Measurements from ENCODE around the gene GABBR2.

Gene GABBR2

DNA sequence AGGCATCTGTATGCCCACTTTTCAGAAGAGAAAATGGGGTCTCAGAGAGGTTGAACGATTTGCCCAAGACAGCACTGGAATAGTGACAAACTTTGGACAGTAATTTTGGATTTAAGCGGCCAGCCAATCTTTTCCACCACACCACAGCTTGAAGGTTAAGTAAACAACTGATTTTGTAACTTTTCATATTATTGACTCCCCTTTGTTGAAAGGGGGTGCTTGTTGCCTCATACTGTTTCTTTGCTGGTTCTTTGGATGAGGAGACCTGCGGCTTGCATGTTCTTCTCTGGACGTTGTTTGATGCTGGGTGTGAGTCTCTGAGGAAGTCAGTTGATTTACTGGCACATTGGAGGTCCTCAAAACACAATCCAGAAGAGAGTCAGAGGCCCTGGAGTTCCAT lies 11.7 kb upstream of the GABBR2 start:
- no peak for DNase-seq

DNA sequence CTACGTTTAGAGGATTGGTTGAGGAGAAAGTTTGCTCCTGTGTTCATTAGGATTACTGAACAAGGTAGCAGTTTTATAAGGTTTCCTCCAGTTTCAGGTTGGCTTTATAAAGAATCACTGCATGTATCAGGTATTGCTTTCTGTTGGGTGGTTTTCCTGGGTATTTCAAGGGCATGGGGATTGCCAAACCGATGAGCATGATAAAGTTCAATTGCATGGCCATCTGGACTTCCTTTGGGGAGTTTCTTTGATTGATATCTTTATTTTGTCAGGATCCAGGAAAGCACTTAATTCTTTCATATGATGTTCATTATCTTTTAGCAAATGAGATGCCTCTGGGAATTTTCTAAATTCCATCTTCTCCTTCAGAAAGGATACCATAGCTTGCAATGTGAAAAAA lies 10.3 kb upstream of the GABBR2 start:
- DNase-seq: no peak

DNA sequence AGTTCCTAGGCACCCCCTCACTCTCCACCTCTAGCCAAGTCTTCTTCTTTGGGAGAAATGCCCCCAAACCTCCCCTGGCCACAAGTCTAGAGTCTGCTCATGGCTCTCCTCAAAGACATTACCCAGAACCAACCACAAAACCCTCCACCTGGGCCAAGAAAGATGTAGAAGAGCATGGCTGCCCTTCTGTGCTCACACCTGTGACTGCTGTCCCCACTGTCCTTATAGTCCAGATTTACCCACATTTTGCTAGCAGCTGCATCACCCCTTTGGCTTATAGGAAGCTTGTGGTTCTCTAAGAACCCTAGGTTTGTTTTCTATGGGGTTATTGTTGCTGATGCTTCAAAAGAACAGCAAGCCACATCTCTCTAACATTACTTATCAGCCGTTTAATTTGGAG lies 6.1 kb upstream of the GABBR2 start:
- DNase-seq: no peak

DNA sequence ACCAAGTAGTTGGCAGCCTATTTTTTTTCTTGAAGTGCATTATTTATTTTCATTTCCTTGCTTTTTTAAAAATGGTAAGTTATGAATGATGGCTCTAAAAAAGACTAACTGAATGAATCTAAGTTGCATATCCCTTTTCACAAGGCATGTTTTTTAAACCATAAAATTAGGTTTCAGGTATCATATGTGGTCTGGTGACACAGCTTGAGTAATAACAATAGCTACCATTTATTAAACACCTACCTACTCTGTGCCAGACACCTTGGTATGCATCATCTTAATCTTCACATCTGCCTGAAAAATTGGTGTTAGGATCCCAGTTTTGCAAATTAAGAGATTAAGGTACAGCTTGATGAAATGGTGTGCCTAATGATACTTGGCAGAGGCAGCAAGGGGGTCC lies 4.3 kb upstream of the GABBR2 start:
- no peak for DNase-seq

DNA sequence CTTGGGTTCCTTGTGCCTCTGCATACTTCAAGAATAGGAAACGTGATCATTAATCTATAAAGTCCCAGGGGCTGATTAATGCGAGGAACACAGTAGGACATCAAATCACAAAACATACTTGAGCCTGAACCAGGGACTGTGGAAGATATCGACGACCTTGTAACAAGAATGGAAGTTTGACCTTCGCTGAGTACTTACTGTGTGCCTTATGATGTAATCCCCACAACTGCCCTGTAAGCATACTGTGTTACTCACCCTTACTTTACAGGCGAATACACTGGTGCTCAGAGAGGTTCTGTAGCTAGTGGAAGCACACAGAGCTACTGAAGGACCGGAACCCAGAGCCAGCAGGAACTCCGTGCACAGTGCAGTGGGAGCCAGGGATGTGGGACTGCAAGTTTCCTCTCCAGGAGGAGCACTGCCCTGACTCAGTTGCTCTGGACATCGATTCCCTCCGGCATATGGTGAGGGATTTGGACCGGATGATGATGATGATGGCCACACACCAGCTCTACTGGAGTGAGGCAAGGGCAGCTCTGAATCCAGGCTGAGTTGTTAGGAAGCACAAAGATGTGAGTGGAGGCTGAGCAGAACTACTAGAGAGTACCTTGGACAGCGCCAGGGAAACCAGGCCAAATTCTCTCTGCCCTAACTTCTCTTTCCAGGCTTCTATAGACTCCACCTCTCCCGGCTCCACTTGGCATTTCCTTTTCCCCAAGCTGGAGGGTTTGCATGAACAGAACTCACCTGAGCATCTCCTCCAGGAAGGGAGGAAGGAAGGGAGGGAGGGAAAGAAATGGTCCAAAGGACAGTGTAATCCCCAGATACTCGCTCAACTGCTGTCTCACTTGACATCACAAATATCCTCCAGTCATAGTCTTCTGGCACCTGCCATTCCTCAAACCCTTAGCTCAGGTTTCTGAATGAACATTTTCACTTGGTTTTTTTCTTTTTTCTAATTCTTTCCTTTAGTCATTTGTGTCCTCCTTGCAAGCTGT lies 1.5 kb upstream of the GABBR2 start:
- peak; percentile 35 to 64 (median 46) for DNase-seq

DNA sequence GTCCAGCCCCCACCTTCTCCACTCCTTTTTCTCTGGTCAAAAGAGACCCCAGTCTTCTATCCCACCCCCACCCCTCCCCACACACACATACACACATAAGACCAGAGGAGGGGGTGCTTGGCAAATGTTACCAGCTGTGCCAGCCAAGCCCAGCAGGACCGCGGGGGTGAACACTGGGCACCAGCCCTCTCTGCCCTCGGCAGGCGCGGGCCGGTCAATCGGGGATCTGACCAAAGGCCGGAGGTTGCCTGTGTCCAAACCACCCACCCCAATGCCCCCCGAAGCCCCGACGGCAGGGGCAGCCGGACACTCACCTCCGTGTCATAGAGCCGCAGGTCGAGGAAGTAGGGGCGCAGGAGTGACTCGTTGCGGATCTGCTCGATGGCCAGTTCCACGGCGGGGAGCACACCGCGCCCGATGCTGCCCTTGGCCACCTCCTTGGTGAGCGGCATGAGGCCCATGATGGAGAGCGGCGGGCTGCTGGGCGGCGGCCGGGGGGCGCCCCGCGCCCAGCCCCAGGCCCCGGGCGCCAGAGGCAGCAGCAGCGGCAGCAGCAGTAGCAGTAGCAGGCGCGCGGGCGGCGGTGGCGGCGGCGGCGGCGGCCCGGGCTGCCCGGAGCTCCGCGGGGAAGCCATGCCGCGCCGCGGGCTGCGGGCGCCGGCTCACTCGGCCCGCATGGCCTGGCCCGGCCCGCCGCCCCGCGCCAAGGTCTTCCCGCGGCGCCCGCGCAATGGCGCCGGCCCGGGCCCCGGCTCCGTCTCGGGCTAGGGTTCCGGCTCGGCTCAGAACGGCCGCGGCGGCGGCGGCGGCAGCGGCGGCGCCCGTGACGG lies 417 bp downstream of the GABBR2 start:
- DNase-seq: peak in 1 of 4 experiments; percentile 11

DNA sequence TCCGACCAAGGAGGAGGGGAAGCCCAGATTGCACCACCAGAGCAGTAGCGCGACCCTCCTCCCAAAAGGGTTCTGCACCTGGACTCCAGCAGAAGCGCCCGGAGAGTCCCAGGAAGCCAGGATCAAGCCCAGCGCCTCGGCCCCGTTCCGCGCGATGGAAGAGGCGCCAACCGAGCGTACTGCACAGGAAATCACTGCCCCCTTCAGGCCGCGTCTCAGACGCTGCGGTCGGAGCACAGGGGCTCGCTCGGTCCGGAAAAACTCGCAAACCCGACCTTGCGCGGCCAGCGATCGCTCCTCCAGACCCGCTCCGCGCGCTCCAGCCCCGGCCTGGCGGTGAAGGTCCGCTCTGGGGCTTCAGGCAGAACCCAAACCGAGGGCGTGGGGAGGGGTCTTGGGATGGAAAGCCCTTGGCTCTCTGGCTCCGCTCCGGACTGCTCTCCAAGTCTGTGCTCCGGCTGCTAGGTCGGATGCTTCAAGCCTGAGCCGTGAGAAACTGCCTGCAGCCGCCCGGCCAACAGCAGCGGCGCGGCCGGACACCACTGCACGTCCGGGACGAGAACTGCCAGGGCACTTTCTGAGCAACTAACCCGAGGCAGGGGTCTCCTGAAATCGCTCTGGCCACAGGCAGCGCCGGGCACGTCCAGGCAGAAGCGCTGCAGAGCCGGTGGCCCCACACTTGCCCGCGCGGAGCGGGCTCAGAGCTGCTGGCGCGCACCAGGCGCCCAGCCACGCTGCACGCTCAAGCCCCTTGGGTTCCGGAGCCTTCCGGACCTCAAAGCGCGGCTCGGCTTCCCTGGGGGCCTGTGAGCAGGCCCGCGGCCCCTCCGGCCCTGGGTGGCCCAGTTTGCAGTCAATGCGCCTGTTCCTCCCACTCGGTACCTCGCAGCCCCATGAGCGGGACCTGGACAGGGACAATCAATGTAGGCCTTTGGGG lies 1.3 kb downstream of the GABBR2 start:
- DNase-seq: peak; percentile 28 to 61 (median 44)

DNA sequence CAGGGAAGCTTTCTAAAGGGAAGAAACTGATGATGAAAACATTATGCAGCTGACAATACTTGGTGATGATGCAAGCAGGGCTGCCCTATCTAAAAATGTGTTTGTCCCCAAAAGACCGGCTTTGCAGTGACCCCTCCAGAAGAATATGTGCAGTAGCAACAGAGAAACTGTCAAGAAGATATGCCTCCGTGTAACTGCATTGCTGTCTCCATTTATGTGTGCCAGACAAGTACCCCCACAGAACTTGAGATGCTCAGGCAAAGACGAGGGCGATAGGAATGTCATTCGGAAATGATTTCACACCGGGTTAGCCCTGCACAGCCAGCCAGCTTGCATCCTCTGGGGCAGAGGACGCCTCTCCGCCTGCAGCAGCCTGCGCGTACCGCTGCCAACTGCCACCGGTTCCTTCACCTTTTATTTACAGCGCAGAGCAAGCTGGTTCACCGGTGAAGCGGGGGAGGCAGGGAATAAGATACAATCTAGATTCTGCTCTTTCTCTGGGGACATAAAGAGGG lies 2.0 kb downstream of the GABBR2 start:
- DNase-seq: peak in 2 of 4 experiments; percentile 12 to 17

DNA sequence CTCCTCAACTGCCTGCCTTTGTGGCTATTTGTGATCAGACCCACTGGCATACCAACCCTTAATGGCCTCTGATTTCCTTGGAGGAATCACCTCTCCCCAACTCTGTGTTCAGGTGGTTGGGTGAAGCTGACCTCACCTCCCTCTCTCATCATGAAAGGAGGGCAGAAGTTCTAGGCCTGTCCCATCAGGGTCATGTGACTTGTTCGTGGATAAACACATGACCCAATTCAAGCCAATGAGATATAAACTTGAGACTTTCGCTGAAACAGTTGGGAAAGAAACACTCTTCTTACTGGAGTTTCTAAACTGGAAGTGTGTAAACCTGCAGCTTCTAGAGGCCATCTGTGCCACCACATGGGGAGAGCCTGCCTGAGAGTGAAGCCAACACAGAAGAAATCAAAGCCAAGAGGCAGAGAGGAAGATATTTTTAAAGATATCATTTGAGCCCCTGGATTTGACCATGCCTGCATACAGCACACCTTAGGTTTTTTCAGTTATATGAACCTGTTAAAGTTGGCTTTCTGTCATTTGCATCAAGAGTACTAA lies 5.8 kb downstream of the GABBR2 start:
- no peak for DNase-seq

DNA sequence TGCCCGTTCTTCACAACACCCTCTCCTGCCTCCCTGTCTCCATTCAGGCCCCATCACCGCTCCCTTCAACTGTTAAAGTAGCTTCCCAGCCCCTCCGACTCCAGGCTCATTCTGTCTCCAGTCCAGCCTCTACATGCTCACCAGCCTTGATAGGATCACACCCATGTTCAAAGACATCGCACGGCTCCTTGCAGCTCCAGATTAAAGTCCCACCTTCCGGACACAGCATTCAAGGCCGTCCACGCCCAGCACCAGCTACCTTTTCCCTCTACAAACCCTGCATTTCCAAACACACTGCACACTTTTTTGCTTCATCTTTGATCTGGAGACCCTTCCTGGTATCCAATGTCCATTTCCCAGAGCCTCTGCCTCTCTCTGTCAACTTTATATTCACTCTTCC lies 6.4 kb downstream of the GABBR2 start:
- no peak for DNase-seq

DNA sequence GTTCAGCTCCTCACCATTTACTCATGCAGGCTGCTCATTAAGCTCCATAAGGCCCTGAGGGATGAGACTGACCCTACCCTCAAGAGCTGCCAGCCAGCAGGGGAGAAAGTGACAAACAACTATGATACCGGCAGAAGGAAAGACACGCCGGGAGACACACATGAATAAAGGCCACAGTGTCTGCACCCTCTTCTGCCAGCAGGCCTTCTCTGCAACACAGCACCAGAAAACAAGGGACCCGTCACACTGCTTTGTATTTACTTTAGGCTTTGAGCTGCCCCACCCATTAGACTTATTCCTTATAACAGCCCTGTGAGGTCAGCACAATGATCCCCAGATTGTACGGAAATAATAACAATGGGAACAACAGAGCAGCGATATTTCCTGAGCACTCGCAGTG lies 7.2 kb downstream of the GABBR2 start:
- no peak for DNase-seq

DNA sequence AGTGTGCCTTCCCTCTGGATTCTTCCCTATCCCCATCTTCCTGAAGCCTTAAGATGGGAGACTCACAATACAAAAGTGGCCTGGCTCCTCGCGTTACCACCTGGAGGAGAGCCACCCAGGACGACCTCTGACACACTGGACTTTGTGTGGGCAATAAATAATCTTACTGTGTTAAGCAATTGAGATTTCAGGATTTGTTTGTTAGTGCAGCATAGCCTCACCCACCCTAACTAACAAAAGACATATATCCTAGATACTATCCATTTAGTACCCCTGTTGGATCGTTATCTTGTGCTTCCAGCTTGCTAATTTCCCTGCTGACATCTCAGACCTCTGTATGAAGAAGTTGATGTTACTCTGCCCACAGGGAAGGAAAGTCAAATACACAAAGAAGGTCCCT lies 7.9 kb downstream of the GABBR2 start:
- no peak for DNase-seq

DNA sequence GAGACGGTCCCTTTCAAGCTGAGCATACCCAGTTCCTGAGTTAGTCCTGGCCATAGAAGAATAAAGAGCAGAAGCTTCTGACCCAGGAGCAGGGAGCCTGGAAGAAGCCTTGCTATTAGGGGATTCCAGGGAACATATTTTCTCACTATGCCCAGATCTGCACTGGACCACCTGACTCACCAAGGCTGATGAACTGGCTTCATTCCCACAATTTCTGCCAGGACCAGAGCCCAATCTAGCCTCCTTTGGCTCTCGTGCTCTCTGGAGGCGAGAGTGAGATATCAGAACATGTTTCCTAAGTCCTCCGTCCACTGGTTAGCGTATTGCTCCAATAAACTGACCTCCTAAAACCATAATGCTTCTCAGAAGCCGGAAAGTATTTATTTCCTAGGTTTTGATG lies 9.9 kb downstream of the GABBR2 start:
- DNase-seq: no peak

DNA sequence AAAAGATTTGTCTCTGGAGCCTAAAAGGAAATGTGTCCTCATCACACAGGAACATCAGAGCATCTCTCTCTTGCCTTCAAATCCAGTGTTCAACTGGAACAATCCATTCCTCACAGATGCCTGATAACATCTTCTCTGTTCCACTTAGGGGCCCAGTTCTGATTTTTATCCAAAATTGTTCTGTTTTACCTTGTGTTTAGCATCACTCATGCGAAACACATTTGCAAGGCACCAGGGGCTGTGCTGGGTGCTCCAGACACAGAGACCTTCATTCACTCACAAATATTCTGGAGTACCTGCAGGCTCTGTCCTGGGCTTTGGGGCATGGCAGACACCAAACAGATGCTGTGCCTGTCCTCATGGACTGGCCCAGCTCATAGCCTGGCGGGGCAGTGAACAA lies 13.8 kb downstream of the GABBR2 start:
- DNase-seq: no peak

DNA sequence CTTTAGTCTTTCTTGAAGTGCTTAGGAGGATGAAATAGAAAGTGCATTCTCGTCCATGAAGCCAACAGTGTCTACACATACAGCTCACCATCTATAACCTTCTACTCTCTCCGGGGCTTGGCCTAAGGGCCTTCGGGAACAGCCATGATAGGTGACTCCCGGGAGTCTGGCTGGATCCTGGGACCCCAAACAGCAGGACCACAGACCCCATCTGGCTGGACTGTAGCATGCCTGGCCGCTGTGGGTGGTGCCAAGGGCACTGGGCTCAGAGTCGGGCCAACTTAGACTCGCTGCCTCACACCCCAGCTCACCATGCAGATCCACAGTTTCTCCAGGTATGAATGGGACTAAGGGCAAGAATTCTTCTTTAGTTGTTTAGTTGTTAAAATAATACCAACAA lies 16.3 kb downstream of the GABBR2 start:
- DNase-seq: no peak

DNA sequence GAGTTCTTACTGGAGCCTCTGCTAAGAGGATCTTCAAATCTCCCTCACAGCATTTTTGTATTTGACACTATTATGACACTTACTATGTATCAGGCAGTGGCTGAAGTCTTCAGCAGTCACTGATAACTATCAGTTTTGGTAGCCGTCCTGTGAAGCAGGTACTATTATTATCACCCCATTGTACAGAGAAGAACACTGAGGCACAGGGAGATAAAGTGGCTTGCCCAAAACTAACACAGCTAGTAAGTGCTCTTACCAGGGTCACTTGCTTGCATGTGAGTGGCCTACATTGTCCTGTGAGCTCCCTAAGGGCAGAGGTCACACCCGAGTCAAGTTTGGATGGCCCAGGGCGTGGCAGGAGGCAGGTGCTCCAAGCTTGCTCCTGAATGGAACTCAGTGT lies 16.8 kb downstream of the GABBR2 start:
- no peak for DNase-seq

DNA sequence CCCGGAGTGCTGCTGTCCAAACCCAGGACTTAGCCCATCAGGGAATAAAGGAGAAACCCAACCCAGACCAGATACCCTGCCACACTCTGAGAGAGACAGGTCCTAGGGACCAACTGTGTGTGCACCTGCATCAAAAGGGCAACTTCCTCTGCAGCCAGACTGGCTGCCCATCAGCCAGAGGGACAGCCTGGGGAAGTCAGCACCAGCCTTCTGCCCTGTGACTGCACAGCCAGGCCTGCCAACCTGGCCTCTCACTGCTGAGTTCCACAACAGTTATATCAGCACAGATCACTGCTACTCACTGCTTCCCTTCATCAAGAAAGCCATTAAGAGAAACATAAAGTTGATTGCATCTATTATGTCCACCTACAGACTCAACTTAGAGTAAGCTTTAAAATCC lies 18.0 kb downstream of the GABBR2 start:
- DNase-seq: no peak

DNA sequence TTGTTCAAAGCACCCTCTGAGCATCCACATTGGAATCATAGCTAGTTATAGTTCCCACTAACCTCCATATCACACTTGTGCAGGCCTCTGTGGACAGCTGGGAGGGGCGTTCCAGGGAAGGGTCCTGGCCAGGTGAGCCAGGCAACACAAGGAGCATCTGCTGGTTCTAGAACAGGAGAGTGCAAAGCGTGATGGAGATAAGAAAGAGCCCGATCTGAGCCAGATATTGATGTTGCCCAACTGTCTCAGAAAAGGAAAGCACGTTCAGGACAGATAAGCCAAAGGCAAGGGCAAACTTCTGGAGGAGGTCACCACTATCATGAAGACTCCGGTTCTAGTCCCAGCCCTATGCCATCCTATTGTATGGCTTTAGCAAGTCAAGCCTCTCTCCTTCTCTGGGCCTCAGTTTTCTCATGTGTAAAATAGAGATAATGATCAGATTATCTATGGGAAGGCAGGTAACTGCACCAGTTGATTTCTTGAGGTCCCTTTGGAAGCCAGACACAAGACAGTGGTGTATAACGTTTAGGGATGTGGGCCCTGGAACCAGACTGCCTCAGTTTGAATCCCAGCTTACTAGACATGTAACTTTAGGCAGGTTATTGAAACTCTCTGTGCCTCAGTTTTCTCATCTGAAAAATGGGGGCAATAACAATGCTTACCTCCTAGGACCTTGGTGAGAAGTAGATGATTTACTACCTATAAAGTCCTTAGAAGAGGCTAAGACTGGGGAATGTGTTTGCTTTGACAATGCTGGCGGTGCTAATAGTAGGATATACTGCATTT lies 19.8 kb downstream of the GABBR2 start:
- DNase-seq: no peak

DNA sequence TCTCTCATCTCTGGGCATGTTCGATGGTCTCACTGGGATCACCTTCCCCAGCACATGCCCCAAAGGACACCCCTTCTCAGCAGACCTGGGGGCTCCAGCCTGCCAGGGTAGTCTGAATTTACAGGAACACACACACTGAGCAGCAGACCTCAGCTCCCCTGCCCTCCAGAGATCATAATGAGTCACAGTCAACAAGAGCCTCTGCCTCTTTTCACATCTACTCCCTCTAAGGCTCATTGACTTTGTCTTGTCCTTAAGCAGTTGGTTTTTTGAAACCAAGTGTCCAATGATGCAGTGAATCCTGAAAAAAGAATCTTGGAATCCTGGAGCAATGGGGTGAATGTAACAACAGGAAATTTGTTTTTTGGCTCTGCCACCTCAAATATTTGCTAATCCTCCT lies 20.8 kb downstream of the GABBR2 start:
- no peak for DNase-seq

DNA sequence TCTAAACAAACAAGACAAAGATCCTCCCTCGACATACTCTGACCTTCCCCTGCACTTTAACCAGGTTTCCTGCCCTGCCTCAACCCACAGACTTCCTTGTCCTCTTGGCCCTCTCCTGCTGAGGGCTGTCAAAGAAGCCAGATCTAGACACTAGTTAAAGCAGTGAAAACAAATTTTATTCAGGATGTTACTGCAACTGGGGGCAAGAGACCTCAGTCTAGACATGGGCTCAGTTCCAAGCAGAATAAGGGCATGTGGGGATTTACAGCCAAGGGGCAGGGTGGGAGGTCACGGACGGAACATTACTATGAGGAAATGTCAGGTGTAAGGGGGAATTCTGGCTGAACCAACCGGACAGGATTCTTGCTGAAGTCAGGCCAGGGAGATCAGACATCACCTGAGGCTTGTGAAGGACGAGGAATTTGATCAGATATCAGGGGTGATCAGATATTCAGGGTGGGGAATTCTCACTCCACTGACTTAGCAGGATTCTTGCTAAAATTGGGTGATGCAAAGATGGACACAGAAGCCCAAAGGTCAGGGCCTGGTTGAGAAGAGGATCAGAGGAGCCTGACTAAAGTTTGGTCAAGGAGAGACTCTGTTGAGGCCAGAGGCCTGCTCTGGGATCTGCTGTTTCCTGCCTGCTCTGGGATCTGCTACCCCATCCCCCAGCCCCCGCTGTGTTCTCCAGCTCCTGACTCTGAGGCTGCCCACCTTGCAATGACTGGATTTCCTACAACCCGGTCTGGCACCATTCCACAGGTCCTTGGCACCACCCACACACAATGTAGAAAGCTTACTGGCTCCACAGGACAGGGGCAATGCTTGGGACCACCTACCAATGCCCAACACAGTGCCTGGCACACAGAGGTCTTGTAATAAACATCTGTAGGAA lies 21.5 kb downstream of the GABBR2 start:
- DNase-seq: no peak

Data from suppressor macrophage (primary cell).